K562 (cell line): ENCODE results near the gene RNF114. TPM values are rescaled to one million over a fixed set of nuclear protein-coding genes. Genes with fewer than 3 reads are reported as not detected.

Experiments used
- CBX1 ChIP-seq: sonication (generic); IDR thresholded peaks from 2 replicates; pipeline ENCODE4 v1.6.1; 2016; ENCODE audit warnings: antibody characterized with exemption, low read depth, mild to moderate bottlenecking
- CREM ChIP-seq: IDR thresholded peaks from 2 replicates; pipeline ENCODE4 v1.6.1; 2014; ENCODE audit warnings: antibody characterized with exemption, low read depth
- HCFC1 ChIP-seq: IDR thresholded peaks from 2 replicates; pipeline ENCODE4 v1.6.1; 2012; ENCODE audit warnings: low read depth, low read length, improper control_type of control experiment
- MCM7 ChIP-seq, 2 experiments: fragments of 450-650 bp; IDR thresholded peaks; 2 replicates each; pipeline ENCODE4 v1.6.1; 2016 to 2018
- NONO ChIP-seq, 2 experiments: fragments of 200-400 bp in 1 of 2; fragments of 450-650 bp in 1 of 2; formaldehyde crosslinking in 1 of 2; IDR thresholded peaks; 2 replicates each; pipeline ENCODE4 v1.6.1; 2017; ENCODE audit warnings: low read depth in 2 of 2, mild to moderate bottlenecking in 2 of 2, moderate library complexity in 2 of 2, low read length in 1 of 2
- NR4A1 ChIP-seq, 2 experiments: fragments of 250-450 bp in 1 of 2; fragments of 450-650 bp in 1 of 2; sonication (Bioruptor Pico) in 1 of 2; IDR thresholded peaks; 2 replicates each; pipeline versions ENCODE4 v1.4.0 to v1.6.1; 2016 to 2020; ENCODE audit warnings: mild to moderate bottlenecking in 2 of 2, missing compliant biosample characterization in 1 of 2, missing genetic modification characterization in 1 of 2, moderate library complexity in 1 of 2
- PHB2 ChIP-seq: fragments of 450-650 bp; IDR thresholded peaks from 2 replicates; pipeline ENCODE4 v1.6.1; 2017; ENCODE audit warnings: low read depth
- SMARCC2 ChIP-seq: fragments of 450-650 bp; IDR thresholded peaks from 2 replicates; pipeline ENCODE4 v1.6.1; 2017; ENCODE audit warnings: antibody characterized with exemption, moderate library complexity, mild to moderate bottlenecking, low read depth
- SREBF2 ChIP-seq: sonication (generic); formaldehyde crosslinking; IDR thresholded peaks from 2 replicates; pipeline ENCODE4 v1.4.0; 2020; ENCODE audit warnings: mild to moderate bottlenecking, missing genetic modification reagents
- SRSF7 ChIP-seq: fragments of 200-400 bp; formaldehyde crosslinking; optimal IDR thresholded peaks from 2 replicates; pipeline ENCODE3; 2017; ENCODE audit warnings: mild to moderate bottlenecking, low read depth, low read length
- ZBTB17 ChIP-seq: fragments of 450-650 bp; formaldehyde crosslinking; IDR thresholded peaks from 2 replicates; pipeline ENCODE4 v1.4.0; 2020; ENCODE audit warnings: mild to moderate bottlenecking
- ZFP36 ChIP-seq: fragments of 150-350 bp; IDR thresholded peaks from 2 replicates; pipeline ENCODE4 v1.6.1; 2018; ENCODE audit warnings: low read length, low read depth; ENCODE audit not compliant: partially characterized antibody
- ZNF212 ChIP-seq: fragments of 450-650 bp; formaldehyde crosslinking; IDR thresholded peaks from 2 replicates; pipeline ENCODE4 v1.4.0; 2020; ENCODE audit warnings: mild to moderate bottlenecking
- polyA plus RNA-seq, 8 experiments: library from polyadenylated mRNA; depleted of rRNA in 4 of 8; stranded (reverse) in 5 of 8; unstranded in 3 of 8; fragments of >200 nt; fragmentation: Nextera tagmentation in 2 of 8; fragmentation: Illumina TruSeq in 1 of 8; extraction: Ambion mirVana in 2 of 8; extraction: Trizol in 1 of 8; gene quantifications; 2 replicates each; pipeline versions ENCODE4 v1.2.1 to v1.2.3, GENCODE V29; 2011 to 2014; ENCODE audit warnings: inconsistent platforms in 1 of 8, missing spikeins in 1 of 8
- total RNA-seq, 7 experiments: library from RNA; depleted of rRNA in 6 of 7; stranded (reverse); fragments of >200 nt in 6 of 7; fragmentation: Illumina TruSeq in 2 of 7; extraction: Trizol in 2 of 7; gene quantifications; 2 replicates each; pipeline versions ENCODE4 v1.2.1 to v1.2.3, GENCODE V29; 2011 to 2021; ENCODE audit warnings: low replicate concordance in 1 of 7
- TF ChIP-seq, protein P1 (sequence below): fragments of 450-650 bp; IDR thresholded peaks from 2 replicates; pipeline ENCODE4 v1.6.1; 2018; ENCODE audit not compliant: partially characterized antibody
- TF ChIP-seq, protein P2 (sequence below): sonication (generic); formaldehyde crosslinking; IDR thresholded peaks from 2 replicates; pipeline ENCODE4 v1.8.0; 2022; ENCODE audit warnings: mild to moderate bottlenecking, missing genetic modification reagents
- TF ChIP-seq, protein P3 (sequence below): fragments of 450-650 bp; IDR thresholded peaks from 2 replicates; pipeline ENCODE4 v1.6.1; 2014; ENCODE audit warnings: low read depth, mild to moderate bottlenecking, moderate library complexity, borderline replicate concordance
- TF ChIP-seq, protein P4 (sequence below): fragments of 450-650 bp; IDR thresholded peaks from 2 replicates; pipeline ENCODE4 v1.6.1; 2016; ENCODE audit warnings: borderline replicate concordance
- TF ChIP-seq, protein P5 (sequence below): conservative IDR thresholded peaks from 2 replicates; pipeline ENCODE4 v1.6.1; 2011; ENCODE audit warnings: low read depth, mild to moderate bottlenecking, low read length; ENCODE audit not compliant: control insufficient read depth
- TF ChIP-seq, protein P6 (sequence below): fragments of 450-650 bp; formaldehyde crosslinking; IDR thresholded peaks from 2 replicates; pipeline ENCODE4 v1.4.0; 2020; ENCODE audit warnings: mild to moderate bottlenecking, moderate library complexity

Gene RNF114
- total and polyA plus RNA-seq, 9 of the 15 experiments (the other 6 are each of a cell fraction or from before 2014, with no cell fraction given) = 38.6 to 111 (median 62.6) TPM

DNA sequence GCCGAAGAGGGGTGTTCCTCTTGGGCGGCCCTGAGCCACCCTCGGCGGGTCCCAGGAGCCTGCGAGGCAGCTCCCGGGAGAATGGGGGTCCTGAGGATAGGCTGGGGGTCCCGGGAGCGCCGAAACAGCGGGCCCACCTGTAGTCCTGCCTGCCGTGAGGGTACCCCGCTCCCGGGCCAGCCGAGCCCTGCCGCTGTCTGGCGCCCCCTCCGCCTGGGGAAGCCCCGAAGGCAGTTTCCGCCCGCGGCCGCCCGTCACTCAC, 21.1 kb upstream of the RNF114 start (continued):
- TF ChIP-seq, protein P1, sequence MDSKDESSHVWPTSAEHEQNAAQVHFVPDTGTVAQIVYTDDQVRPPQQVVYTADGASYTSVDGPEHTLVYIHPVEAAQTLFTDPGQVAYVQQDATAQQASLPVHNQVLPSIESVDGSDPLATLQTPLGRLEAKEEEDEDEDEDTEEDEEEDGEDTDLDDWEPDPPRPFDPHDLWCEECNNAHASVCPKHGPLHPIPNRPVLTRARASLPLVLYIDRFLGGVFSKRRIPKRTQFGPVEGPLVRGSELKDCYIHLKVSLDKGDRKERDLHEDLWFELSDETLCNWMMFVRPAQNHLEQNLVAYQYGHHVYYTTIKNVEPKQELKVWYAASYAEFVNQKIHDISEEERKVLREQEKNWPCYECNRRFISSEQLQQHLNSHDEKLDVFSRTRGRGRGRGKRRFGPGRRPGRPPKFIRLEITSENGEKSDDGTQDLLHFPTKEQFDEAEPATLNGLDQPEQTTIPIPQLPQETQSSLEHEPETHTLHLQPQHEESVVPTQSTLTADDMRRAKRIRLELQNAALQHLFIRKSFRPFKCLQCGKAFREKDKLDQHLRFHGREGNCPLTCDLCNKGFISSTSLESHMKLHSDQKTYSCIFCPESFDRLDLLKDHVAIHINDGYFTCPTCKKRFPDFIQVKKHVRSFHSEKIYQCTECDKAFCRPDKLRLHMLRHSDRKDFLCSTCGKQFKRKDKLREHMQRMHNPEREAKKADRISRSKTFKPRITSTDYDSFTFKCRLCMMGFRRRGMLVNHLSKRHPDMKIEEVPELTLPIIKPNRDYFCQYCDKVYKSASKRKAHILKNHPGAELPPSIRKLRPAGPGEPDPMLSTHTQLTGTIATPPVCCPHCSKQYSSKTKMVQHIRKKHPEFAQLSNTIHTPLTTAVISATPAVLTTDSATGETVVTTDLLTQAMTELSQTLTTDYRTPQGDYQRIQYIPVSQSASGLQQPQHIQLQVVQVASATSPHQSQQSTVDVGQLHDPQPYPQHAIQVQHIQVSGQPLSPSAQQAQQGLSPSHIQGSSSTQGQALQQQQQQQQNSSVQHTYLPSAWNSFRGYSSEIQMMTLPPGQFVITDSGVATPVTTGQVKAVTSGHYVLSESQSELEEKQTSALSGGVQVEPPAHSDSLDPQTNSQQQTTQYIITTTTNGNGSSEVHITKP = peak; percentile 5
- TF ChIP-seq, protein P2, sequence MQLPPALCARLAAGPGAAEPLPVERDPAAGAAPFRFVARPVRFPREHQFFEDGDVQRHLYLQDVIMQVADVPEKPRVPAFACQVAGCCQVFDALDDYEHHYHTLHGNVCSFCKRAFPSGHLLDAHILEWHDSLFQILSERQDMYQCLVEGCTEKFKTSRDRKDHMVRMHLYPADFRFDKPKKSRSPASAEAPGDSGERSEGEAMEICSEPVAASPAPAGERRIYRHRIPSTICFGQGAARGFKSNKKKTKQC (CRISPR knock-in tag) = no peak
- TF ChIP-seq, protein P3, sequence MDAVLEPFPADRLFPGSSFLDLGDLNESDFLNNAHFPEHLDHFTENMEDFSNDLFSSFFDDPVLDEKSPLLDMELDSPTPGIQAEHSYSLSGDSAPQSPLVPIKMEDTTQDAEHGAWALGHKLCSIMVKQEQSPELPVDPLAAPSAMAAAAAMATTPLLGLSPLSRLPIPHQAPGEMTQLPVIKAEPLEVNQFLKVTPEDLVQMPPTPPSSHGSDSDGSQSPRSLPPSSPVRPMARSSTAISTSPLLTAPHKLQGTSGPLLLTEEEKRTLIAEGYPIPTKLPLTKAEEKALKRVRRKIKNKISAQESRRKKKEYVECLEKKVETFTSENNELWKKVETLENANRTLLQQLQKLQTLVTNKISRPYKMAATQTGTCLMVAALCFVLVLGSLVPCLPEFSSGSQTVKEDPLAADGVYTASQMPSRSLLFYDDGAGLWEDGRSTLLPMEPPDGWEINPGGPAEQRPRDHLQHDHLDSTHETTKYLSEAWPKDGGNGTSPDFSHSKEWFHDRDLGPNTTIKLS = no peak
- TF ChIP-seq, protein P4, sequence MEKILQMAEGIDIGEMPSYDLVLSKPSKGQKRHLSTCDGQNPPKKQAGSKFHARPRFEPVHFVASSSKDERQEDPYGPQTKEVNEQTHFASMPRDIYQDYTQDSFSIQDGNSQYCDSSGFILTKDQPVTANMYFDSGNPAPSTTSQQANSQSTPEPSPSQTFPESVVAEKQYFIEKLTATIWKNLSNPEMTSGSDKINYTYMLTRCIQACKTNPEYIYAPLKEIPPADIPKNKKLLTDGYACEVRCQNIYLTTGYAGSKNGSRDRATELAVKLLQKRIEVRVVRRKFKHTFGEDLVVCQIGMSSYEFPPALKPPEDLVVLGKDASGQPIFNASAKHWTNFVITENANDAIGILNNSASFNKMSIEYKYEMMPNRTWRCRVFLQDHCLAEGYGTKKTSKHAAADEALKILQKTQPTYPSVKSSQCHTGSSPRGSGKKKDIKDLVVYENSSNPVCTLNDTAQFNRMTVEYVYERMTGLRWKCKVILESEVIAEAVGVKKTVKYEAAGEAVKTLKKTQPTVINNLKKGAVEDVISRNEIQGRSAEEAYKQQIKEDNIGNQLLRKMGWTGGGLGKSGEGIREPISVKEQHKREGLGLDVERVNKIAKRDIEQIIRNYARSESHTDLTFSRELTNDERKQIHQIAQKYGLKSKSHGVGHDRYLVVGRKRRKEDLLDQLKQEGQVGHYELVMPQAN = no peak
- TF ChIP-seq ZFP36 = no peak
- TF ChIP-seq CREM = no peak
- TF ChIP-seq, protein P5, sequence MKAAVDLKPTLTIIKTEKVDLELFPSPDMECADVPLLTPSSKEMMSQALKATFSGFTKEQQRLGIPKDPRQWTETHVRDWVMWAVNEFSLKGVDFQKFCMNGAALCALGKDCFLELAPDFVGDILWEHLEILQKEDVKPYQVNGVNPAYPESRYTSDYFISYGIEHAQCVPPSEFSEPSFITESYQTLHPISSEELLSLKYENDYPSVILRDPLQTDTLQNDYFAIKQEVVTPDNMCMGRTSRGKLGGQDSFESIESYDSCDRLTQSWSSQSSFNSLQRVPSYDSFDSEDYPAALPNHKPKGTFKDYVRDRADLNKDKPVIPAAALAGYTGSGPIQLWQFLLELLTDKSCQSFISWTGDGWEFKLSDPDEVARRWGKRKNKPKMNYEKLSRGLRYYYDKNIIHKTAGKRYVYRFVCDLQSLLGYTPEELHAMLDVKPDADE = no peak
- TF ChIP-seq PHB2 = no peak
- no peak for TF ChIP-seq MCM7 (IDR thresholded peaks at IDR 0.05)
- no peak for TF ChIP-seq SREBF2
- 0 out of 2 replicates have a peak, but pooled peaks have one; percentile 39 for TF ChIP-seq CBX1
- no peak for TF ChIP-seq NR4A1 (CRISPR knock-in tag; IDR thresholded peaks at IDR 0.05)
- TF ChIP-seq NR4A1 (tag; IDR thresholded peaks at IDR 0.05) = no peak
- TF ChIP-seq NONO (IDR thresholded peaks at IDR 0.05; ENCODE audit: low read depth in 2 of 2, low read length in 1 of 2) = peak in 1 of 2 experiments; percentile 82; a peak in 1 of 4 replicates
- TF ChIP-seq SMARCC2 = no peak
- TF ChIP-seq ZBTB17 (CRISPR knock-in tag) = no peak
- TF ChIP-seq SRSF7 = no peak
- no peak for TF ChIP-seq HCFC1
- TF ChIP-seq ZNF212 = no peak
- TF ChIP-seq, protein P6, sequence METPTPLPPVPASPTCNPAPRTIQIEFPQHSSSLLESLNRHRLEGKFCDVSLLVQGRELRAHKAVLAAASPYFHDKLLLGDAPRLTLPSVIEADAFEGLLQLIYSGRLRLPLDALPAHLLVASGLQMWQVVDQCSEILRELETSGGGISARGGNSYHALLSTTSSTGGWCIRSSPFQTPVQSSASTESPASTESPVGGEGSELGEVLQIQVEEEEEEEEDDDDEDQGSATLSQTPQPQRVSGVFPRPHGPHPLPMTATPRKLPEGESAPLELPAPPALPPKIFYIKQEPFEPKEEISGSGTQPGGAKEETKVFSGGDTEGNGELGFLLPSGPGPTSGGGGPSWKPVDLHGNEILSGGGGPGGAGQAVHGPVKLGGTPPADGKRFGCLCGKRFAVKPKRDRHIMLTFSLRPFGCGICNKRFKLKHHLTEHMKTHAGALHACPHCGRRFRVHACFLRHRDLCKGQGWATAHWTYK (CRISPR knock-in tag) = no peak
